Gastroesophageal sphincter (tissue), 4 donors: ENCODE results near the gene WDR45B. TPM values are rescaled to one million over a fixed set of nuclear protein-coding genes. Genes with fewer than 3 reads are reported as not detected.

Experiments
- ATAC-seq: fragments of 150-250 bp; one replicate; pipeline ENCODE4 v1.9.1; 2016; ENCODE audit warnings: mild to moderate bottlenecking, moderate library complexity
- H3K27ac ChIP-seq, 4 donors: fragments of 200-600 bp; sonication (generic) in 3 of 4; 1 replicate in 3 of 4; 2 replicates in 1 of 4; pipeline ENCODE4 v1.5.1; 2016 to 2019
- H3K27me3 ChIP-seq: fragments of 200-600 bp; sonication (generic); one replicate; pipeline ENCODE4 v1.5.1; 2019
- H3K36me3 ChIP-seq, 2 donors: fragments of 200-600 bp; sonication (generic); one replicate each; pipeline ENCODE4 v1.5.1; 2019; ENCODE audit warnings: control low read depth in 1 of 2
- H3K4me1 ChIP-seq, 3 donors: fragments of 200-600 bp; sonication (generic); 1 replicate in 2 of 3; 2 replicates in 1 of 3; pipeline ENCODE4 v1.5.1; 2016 to 2019; ENCODE audit warnings: control low read depth in 2 of 3
- H3K4me3 ChIP-seq, 2 donors: fragments of 200-600 bp; sonication (generic); one replicate each; pipeline ENCODE4 v1.5.1; 2019; ENCODE audit warnings: mild to moderate bottlenecking in 1 of 2, moderate library complexity in 1 of 2
- H3K9me3 ChIP-seq, 3 donors: fragments of 200-600 bp; sonication (generic); one replicate each; pipeline ENCODE4 v1.5.1; 2017 to 2019; ENCODE audit warnings: control low read depth in 2 of 3
- CTCF ChIP-seq, 4 experiments: fragments of 200-600 bp in 2 of 4; fragments of 450-650 bp in 2 of 4; sonication (generic) in 1 of 4; IDR thresholded peaks; one replicate each; pipeline ENCODE4 v1.5.1; 2017 to 2019; ENCODE audit warnings: antibody characterized with exemption in 4 of 4, mild to moderate bottlenecking in 2 of 4, moderate library complexity in 2 of 4
- EP300 ChIP-seq: sonication (generic); formaldehyde crosslinking; IDR thresholded peaks from one replicate; pipeline ENCODE4 v1.6.1; 2017; ENCODE audit warnings: antibody characterized with exemption, mild to moderate bottlenecking
- POLR2A ChIP-seq, 2 donors: fragments of 450-650 bp; IDR thresholded peaks; one replicate each; pipeline ENCODE4 v1.6.1; 2017; ENCODE audit warnings: antibody characterized with exemption in 2 of 2, mild to moderate bottlenecking in 2 of 2, moderate library complexity in 1 of 2
- POLR2AphosphoS5 ChIP-seq: sonication (generic); formaldehyde crosslinking; IDR thresholded peaks from one replicate; pipeline ENCODE4 v1.6.1; 2017; ENCODE audit warnings: antibody characterized with exemption
- WGBS, 2 donors: methylation state at CpG; one replicate each; pipeline ENCODE4 v1.1.5; 2018; ENCODE audit warnings: low coverage in 1 of 2; 5-methylcytosine and 5-hydroxymethylcytosine counted together
- total RNA-seq, 4 donors: library from RNA; depleted of rRNA; stranded (reverse); fragments of >200 nt; gene quantifications; one replicate each; pipeline ENCODE4 v1.1.0, GENCODE V29; 2016

Gene WDR45B
- total RNA-seq, 4 donors from 2014 or later: 70.8 to 77.4 (median 76.4) TPM

GRCh38 chr17:82690786-82691489, 42.7 kb upstream of the WDR45B start:
- no peak for TF ChIP-seq CTCF (IDR thresholded peaks at IDR 0.05)
- no peak for TF ChIP-seq POLR2AphosphoS5
- no peak for TF ChIP-seq POLR2A (IDR thresholded peaks at IDR 0.05)
- no peak for TF ChIP-seq EP300
- H3K4me3 ChIP-seq: no peak overlapping the region
- WGBS, 2 donors: 78% methylated on average over 11 of the region's 18 CpGs
- H3K27ac ChIP-seq: no peak overlapping the region
- peaks cover 0 to 9% (median 0%) of the 10 kb centered on the region in 3 donors for H3K9me3 ChIP-seq
- H3K27me3 ChIP-seq: no peaks in the 10 kb centered on the region
- no peak for ATAC-seq
- no peaks in the 10 kb centered on the region for H3K4me1 ChIP-seq
- peaks cover 0 to 14% of the 10 kb centered on the region in 2 donors for H3K36me3 ChIP-seq

- WGBS, 2 donors: 81% methylated on average over 5 of the region's 8 CpGs; no CpG with 5 or more reads in 1 of the 2 donors
- H3K4me3 ChIP-seq: no peak overlapping the region
- ATAC-seq: no peak
- TF ChIP-seq EP300: no peak
- TF ChIP-seq POLR2A (IDR thresholded peaks at IDR 0.05): no peak
- no peak for TF ChIP-seq CTCF (IDR thresholded peaks at IDR 0.05)
- no peak for TF ChIP-seq POLR2AphosphoS5
- H3K27ac ChIP-seq: no peak overlapping the region
- peaks cover 0 to 20% of the 10 kb centered on the region in 2 donors for H3K36me3 ChIP-seq
- no peaks in the 10 kb centered on the region for H3K9me3 ChIP-seq
- H3K27me3 ChIP-seq: no peaks in the 10 kb centered on the region
- no peaks in the 10 kb centered on the region for H3K4me1 ChIP-seq
Measured at GRCh38 chr17:82689077-82689476, 40.8 kb upstream of the WDR45B start.

- no peak overlapping the region for H3K27ac ChIP-seq
- WGBS, 2 donors: 91 to 92% methylated on average over 5 to 8 of the region's 9 CpGs
Measured at GRCh38 chr17:82687871-82688270, 39.6 kb upstream of the WDR45B start.

GRCh38 chr17:82687375-82687861, 39.2 kb upstream of the WDR45B start:
- WGBS, 2 donors: 50 to 71% methylated on average over 2 of the region's 10 CpGs
- no peaks in the 10 kb centered on the region for H3K4me1 ChIP-seq
- no peak for ATAC-seq

More at GRCh38 chr17:82687871-82688270, 39.6 kb upstream of the WDR45B start:
- Histone ChIP-seq H3K9me3 (no peaks in the 10 kb centered on the region), H3K36me3 (peaks cover 0 to 20% of the 10 kb centered on the region in 2 donors), H3K4me1 (no peaks in the 10 kb centered on the region), H3K4me3 (no peak overlapping the region), H3K27me3 (no peaks in the 10 kb centered on the region)
- TF ChIP-seq POLR2AphosphoS5 (no peak), CTCF (IDR thresholded peaks at IDR 0.05) (no peak), EP300 (no peak), POLR2A (IDR thresholded peaks at IDR 0.05) (no peak)
- no peak for ATAC-seq

More at GRCh38 chr17:82687375-82687861, 39.2 kb upstream of the WDR45B start:
- Histone ChIP-seq H3K27me3 (no peaks in the 10 kb centered on the region), H3K27ac (no peak overlapping the region), H3K4me3 (no peak overlapping the region), H3K36me3 (peaks cover 0 to 20% of the 10 kb centered on the region in 2 donors), H3K9me3 (no peaks in the 10 kb centered on the region)
- no peak for TF ChIP-seq EP300
- TF ChIP-seq CTCF (IDR thresholded peaks at IDR 0.05): no peak
- no peak for TF ChIP-seq POLR2AphosphoS5
- TF ChIP-seq POLR2A (IDR thresholded peaks at IDR 0.05): no peak
